Suppressor macrophage treated with lipopolysaccharide for 4 hours (primary cell): ENCODE measurements around the gene ARFGAP1.
"Not testable (repeated sequence)": the region's sequence is repeated elsewhere in the genome, so short reads cannot be mapped to it uniquely, and the experiment has no call there.

ENCODE experiments used
- DNase-seq: peaks from one replicate; pipeline ENCODE4 v3.0.0-alpha.2; 2020

ARFGAP1 gene

DNA sequence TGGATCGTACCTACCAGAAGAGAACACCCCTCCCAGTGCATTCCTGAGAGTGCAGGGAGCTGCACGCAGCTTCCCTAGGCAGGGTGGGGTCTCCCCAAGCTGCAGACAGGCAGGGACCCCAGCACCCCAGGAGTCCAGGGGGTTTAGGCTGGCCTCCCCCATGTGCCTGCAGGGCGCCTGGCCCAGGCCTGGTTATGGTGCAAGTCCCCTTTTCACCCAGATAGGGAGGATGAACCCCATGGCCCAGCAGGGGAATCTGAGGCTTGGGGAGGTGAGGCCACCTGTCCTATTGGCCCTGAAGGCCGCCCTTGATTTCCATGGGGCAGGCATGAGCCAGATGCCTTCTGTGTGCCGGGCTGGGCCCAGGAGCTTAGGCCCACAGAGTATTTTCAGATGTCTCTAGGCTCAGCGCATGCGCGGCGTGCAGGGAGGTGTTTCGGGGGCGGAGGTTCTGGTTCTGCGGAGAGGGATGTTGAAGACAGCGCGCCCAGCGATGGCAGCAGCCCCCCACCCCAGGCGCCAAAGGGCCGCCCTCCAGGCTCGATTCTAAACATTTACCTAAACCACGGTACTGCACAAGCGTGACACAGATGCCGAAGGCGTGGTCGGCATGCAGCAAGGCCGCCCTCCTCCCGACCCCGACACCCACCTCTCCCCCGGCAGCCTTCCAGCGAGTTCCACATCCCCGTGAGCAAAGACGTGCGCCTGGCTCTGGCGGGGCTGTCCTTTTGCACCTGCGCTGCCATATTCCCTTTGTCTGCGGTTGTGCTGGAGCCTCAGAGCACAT lies 49.7 kb downstream of the ARFGAP1 start:
- no peak for DNase-seq

DNA sequence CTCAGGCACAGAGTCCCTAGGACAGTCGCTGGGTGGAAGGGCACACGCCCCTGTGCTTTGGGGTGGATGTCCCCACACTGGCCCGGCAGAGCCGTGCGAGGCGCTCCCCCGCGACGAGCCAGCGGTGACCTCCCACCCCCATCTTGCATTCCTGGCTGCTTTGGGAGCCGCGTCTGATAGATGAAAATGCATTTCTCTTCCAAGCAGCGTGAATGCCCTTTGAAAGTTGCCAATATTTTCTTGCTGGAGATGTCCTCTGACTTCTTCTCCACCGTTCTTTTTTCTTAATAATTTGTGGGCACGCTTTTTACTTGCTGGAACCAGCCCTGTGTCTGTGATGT lies 50.3 kb downstream of the ARFGAP1 start:
- no peak for DNase-seq

DNA sequence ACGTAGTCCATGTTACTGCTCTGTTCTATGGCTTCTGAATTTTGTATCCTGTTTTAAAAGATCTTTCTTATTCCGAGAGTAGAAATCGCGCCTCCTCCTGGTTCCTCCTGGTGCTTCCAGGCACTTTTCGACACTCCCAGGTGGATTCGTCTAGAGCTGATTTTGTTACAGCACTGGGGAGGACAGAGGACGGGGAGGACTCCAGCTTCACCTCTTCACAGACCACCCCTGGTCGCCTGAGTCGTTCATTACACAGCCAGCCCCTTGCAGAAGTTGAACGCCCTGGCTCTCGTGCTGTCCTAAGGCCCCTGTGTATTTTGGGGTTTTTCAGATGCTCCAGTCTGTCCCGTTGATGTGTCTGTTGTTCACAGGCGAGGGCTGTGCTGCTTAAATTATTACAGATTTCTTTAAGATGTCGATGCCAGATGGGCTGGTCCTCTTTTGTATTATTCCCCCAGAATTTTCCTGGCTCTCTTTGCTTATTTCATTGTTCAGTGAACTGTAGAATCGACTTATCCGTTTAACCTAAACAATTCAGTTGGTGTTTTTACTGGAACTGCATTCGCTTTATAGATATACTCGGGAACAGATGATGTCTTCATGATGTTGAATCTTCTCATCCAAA lies 50.9 kb downstream of the ARFGAP1 start:
- DNase-seq, result no peak

DNA sequence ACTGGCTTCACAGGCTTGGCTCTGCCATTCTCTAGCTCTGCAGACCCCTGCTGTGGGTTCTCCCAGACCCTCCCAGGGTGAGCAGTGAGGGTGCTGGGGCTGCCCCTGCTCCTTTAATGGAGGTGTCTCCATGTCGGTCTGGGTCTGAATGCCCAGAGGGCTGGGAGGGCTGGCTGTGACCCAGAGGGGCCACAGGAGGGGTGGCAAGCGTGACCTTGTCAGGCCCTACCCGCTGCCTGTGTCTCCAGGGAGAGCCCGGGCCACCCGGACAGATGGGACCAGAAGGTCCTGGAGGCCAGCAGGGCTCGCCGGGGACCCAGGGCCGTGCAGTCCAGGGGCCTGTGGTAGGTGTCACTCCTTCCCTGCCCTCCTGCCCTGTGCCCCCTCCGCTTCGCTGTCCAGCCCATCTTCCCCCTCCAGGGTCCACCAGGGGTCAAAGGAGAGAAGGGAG lies 52.4 kb downstream of the ARFGAP1 start:
- no peak for DNase-seq

DNA sequence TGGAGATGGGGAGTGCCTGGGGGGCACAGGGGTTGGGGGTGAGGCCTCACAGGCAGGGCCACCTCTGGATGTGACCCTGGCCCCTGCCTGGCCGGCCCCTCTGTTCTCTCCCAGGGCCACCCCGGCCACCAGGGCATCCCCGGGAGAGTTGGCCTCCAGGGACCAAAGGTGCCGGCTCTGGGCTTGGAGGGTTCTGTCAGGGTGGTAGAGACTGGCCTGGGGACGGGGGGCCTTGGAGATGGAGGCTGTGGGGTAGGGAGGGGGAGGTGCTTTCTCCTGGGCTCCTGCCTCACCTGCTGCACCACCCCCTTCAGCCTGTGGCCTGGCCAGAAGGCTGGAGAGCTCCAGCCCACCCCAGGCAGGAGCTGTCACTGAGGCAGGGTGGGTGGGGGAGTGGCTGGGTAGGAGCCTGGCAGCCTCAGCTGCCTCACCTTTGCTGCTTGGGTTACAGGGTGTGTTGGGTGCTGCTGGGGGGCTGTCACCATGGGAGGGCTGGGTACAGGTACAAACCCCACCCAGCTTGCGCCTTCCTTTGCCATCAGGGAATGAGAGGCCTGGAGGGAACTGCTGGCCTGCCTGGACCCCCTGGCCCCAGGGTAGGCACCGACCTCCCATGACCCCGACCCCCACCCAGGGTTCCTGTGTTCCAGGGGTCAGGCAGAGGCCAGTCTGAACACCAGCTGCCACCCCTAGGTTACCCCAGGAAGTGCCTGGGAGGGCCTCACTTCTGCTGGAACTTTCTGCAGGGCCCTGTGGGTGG lies 53.1 kb downstream of the ARFGAP1 start:
- no peak for DNase-seq

DNA sequence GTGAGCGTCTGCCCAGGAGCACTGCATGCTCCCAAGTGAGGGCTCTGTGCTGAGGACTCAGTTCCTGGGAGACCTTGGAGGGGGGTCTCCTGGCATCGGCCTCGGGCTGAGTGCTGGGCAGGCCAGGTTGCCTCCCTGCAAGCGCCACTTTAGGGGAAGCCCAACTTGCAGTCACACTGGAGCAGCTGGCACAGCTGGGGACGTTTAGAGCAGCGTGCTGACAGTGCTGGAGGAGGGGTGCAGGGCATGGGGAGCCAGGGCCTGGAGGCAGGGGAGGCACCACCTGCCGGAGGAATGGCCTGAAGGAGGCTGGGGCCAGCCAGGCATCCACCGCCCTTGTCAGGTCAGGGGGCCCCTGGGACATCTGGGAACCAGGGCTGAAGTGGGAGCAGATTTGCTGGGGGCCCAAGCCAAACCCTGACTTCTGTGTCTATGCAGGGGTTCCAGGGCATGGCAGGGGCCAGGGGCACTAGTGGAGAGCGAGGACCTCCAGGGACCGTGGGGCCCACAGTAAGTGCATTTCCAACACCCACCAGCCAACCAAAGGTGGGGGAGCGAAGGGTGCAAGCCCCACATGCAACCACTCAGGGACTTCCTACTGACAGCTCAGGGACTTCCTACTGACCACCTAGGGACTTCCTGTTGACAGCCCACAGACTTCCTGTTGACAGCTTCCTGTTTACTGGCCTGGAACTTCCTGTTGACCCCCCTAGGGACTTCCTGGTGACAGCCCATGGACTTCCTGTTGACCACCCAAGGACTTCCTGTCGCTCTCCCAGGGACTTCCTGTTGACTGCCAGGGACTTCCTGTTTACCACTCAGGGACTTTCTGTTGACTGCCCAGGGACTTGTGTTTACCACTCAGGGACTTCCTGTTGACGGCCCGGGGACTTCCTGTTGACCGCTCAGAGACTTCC lies 54.0 kb downstream of the ARFGAP1 start:
- no peak for DNase-seq

DNA sequence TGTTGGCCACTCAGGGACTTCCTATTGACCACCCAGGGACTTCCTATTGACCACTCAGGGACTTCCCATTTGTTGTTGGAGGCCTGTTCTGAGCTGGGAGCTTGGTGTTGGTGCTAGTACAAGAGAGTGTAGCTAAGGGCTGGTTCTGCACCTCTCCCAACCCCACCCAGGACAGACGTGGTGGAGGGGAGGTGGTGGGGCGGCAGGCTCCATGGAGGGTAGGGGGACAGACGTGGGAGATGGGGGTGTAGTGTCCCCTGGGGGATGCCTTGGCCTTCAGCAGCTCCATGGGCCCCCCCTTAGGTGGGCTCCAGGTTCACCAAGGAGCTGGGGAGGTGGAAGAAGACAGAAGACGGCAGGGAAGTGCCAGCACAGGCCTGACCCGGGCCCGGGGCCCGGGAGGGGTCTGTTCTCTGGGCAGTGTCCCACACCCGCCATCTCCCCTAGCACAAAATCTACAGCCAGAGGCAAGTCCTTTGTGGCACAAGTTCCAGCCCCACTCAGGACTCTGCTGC lies 54.7 kb downstream of the ARFGAP1 start:
- DNase-seq, result no peak

DNA sequence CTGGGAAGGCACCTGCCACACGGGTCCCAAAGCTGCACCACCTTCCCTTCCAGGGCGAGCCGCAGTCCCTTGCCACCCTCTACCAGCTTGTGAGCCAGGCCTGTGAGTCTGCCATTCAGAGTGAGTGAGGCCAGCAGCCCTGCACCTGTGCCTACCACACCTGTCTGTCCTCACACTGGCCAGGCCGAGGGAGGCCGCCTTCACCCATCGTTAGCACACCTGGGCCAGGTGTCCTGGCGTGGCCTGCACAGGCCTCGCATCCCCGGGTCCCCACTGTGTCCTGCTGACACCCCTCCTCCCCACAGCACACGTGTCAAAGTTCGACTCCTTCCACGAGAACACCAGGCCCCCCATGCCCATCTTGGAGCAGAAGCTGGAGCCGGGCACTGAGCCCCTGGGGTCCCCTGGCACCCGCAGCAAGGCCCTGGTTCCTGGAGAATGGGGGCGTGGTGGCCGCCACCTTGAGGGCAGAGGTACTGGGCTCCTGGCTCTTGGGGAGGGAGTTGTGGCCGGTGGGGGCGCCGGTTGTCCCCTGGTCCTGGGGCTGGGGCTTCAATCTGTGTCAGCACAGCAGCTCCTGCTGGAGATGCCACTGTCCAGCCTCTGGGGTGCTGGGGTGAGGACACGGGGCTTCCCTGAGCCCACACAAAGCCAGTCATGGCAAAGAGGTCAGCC lies 55.5 kb downstream of the ARFGAP1 start:
- no peak for DNase-seq

DNA sequence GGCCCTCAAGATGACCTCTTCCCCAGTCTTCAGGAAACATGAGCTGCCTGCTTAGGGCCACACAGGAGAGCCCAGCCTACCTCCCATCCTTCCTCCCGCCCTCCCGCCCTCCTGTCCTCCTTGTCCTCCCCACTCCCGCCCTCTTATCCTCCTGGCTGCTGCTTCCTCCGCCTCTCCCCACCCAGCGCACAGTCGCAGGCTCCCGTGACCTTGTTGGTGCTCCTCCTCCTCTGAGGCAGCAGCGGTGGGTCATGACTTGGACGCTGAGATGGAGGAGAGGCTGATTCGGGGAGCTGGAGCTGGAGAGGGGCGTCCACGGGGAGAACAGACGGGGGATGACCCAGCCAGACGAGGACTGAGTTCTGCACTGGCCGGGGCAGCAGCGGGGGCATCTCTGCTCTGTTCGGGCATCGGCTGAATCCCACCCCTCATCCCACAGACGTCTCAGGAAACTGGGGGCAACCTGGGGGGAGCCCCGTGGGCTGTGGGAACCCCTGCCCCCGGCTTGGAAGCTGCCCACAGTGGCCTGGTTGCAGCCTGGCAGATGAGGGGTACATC lies 56.2 kb downstream of the ARFGAP1 start:
- DNase-seq, result no peak

DNA sequence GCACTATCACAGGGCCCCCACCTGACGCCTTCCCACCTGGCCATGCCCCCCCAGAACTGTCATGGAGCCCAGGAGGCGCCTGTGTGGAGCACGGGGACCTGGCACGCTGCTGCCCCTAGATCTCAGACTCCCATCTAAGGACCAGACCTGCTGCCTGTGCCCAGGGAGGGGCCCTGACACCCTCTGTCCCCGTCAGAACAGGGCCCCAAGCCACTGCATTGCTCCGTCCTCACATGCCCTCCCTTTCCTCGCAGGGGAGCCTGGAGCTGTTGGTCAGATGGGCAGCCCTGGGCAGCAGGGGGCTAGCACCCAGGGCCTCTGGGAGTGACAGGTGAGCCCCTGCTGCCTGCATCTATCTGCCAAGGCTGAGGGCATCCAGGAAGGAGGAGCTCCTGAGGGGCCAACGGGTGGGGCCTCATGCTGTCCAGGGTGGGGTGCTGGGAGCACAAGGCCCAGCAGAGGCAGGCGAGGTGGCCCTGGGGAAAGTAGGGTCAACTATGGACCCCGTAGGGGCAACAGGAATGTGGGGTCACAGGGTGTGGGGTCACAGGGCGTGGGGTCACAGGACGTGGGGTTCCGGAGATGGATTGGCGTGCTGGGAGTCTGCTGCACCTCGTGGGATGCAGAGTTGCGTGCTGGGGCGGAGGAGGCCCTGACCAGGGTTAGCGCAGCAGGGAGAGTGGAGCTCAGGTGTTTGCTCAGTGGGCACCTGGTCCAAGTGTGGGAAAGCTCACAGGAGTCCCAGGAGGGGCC lies 56.9 kb downstream of the ARFGAP1 start:
- no peak for DNase-seq

DNA sequence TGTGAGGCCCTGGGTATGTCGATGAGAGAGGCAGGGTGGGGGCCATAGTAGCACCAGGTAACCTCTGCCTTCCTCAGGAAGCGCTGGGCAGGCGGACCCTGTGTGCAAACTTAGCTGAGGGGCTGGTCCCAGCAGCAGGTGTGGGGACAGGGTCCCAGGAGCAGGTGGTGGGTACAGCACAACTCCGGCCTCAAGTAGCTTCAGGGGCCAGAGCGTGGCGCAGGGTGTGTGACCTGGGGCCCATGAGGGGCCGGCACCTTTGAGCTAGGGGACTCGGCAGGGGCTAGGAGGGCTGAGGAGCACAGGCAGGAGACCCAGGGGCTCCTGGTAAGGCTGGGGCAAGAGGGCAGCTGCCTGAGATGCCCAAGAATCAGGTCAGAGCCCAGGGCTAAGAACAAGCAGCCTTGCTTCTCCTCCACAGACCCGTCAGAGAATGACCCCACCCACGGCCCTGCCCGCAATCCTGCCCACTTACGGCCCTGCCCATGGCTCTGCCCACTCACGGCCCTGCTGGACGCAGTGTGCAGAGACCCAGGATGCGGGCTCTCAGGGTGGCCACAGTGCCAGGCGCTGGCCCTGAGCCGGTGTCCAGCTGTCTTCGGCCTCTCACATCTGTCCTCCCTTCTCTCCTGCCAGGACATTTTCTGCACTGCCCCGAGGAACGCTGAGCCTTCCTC lies 57.6 kb downstream of the ARFGAP1 start:
- DNase-seq, result no peak

DNA sequence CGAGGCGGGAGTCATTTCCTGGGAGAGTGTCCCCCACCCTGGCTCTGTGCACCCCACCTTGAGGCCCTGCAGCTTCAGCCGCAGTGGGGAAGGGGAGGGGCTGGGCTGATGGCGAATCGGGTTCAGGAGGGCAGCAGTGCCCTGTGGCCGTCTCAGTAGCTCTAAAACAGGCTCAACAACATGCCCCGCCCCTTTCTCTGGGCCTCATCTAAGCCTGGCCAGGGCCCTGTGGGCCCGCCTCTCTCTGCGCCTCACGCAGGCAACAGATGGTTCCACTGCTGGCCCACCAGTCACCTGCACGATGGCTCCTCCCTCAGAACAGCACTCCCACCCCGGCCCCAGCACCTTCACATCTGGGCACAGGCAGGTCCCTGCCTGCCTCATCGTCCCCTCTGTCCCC lies 58.3 kb downstream of the ARFGAP1 start:
- no peak for DNase-seq

DNA sequence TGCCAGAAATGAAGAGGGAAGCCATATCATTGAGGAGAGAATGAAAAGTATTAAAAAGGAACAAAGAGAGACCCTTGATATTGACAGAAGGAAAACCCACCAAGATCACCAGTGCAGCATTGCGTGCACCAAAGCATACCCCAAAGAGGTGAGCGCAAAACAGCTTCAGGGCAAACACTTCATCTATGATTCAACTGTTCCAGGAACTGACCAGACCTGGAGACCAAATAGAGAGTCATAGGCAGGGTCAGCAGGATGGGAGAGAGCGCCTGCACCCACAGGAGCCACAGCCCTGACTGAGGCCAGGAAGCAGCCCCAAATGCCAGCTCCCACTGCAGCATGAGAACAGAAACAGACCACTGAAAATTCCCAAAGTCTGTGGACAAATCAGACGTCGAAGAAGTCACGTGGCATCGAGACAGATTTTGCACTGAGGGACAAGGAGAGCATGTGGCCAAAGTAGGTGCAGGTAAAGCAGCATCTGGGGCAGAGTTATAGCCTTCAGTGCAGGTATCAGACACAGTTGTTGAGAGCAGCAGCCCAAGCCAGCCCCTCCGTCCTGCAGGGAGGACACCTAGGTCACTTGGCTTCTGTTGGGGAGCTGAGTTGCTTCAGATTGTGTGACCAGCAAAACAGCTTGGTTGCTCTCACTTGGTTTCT lies 59.3 kb downstream of the ARFGAP1 start:
- no peak for DNase-seq

DNA sequence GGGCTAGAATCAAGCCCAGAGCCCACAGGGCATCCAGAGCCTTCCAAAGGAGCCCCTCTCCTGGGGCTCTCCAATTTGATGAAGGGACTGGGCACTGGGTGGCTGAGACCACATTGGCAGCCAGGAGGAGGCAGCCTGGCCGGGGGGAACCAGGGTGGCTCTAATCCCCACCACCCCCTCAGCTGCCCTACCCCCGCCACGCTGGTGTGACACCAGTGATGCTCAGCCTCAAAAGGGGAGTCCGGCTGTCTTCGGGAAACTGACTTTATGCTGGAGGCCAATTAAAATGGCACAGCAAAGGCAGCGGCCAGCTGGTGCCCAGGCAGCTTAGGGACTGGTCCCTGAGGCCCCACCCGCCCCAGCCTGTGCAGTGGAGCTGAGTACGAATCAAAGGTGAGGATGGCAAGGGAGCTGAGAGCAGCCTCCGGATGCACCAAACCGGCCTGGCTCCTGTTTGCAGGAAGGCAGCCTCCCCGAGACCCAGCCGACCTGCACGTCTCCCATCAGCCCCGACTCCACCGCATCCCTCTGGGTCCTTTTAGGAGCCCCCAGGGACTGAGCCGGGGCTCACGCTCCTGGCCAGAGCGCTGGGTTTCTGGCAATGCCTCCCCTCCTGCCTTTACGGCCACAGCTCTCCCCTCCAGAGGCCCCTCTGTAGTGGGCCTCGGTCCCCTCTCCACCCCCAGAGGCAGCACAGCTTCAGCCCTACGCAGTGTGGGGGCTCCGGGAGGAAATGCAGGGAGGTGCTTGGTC lies 60.1 kb downstream of the ARFGAP1 start:
- DNase-seq, result no peak

DNA sequence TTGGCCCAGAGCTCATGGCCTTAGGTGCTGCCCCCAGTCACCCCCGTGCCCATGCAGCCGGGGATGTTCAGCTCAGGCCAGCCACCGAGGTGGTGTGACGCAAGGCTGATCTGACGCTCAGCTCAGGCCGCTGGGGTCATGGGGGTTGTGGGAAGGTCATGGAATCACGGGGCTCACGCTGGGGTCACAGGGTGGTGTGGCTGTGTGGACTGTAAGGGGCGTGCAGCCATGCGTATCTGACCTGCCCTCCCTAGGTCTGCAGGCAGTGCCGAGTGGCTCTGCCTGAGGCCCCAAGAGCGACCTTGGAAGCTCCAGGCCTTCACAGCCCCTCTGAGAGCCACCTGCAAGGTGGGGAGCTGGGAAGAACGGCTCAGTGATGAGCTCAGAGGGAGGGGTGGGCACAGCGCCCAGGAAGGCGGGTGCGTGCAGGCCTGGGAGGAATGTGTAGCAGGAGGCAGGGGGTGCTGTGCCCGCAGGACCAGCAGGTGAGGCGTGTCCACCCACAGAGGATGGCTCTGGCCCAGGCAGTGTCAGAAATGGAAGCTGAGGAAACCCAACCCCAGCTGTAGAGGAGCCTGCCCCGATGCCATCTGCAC lies 60.7 kb downstream of the ARFGAP1 start:
- DNase-seq, result no peak

DNA sequence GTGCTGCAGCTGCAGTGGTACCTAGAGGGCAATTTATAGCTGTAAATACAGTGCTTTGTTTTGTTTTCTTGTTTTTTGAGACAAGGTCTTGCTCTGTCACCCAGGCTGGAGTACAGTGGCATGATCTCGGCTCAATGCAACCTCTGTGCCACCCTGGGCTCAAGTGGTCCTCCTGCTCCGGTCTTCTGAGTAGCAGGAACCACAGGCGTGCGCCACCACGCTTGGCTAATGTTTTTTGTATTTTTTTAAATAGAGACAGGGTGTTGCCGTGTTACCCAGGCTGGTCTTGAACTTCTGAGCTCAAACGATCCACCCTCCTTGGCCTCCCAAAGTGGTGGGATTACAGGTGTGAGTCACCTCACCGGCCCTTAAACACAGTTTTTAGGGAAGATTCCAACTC lies 61.7 kb downstream of the ARFGAP1 start:
- no peak for DNase-seq

DNA sequence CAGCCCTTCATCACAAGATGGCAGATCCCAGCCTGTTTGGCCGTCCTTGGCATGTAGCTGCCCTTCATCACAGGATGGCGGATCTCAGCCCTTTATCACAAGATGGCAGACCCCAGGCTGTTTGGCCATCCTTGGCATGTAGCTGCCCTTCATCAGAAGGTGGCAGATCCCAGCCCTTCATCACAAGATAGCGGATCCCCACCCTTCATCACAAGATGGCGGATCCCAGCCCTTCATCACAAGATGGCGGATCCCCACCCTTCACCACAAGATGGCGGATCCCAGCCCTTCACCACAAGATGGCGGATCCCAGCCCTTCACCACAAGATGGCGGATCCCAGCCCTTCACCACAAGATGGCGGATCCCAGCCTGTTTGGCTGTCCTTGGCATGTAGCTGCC lies 62.4 kb downstream of the ARFGAP1 start:
- not testable (repeated sequence) for DNase-seq

DNA sequence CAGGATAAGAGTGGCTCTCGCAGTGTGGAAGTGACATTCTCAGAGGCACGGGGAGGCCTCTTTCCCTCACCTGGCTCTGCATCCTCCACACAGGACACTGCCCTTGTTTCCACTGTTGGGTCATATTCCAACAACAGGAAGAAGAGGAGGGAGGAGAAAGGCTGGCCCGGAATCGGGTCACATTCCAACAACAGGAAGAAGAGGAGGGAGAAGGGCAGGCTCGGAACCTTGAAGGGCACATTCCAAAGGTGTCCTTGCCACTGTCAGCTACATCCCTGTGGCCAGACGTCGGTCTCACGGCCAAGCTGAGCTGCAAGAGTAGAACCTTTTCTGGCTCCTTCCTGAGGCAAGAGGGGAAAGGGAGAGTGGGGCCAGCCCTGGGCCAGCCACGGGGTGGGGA lies 63.1 kb downstream of the ARFGAP1 start:
- no peak for DNase-seq
